HG03457 (cell line): ENCODE measurements around the gene SATB2.

Experiments
- ATAC-seq: cut with Tn5 transposase; IDR thresholded peaks from one replicate; pipeline ENCODE4 v1.9.1; 2021; ENCODE audit warnings: moderate number of reproducible peaks; ENCODE audit not compliant: unreplicated experiment

The SATB2 gene

DNA sequence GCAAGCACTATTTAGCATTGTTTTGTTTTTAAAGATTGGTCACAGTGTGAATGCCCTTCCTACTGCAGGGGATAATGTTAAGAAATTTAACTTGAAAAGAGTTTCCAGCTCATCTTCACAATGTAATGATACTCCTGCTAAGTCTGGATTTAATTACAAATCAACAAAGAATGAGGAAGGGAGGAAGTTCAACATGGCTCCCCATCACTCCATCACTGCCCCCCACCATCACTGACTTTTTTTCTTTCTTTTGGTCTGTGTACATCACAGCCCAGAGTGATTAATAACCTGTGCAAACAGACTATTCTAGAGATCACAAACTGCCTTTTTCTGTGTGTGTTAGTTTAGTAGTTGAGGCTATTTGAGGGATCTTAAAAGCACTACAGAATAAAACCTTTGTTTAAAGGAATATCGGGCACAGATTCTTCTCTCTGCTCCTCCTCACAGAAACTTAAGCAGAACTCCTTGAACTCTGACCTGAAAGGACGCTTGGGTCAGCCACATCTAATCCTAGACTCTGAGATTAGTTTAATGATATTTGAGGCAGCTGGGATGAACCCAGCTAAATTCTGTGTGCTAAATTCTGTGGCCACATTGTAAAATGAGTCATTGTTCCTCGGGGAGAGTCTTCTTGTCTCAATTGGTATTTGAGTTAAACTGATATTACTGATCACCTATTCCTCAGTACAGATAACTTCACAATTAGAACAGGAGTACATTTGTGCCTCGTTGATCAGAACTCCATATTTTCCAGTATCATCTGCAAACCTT lies 47.8 kb downstream of the SATB2 start:
- no peak for ATAC-seq

DNA sequence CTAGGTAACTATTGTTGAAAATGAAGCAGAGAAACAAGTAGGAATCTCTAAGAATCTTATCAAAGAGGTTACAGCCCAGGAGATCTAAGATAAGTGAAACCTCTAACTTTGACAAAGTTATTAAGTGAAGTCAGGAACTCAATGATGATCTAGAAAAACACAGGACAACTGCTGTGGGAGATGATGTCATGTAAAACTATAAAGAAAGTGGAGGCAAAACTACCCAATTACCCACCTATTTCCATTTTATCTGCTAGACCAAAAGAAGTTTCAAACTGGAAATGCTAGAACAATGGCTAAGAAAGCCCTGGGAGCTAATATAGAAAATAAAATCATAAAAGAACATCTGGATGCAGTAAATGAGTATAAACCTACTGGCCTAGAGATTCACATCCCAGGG lies 50.3 kb downstream of the SATB2 start:
- no peak for ATAC-seq

DNA sequence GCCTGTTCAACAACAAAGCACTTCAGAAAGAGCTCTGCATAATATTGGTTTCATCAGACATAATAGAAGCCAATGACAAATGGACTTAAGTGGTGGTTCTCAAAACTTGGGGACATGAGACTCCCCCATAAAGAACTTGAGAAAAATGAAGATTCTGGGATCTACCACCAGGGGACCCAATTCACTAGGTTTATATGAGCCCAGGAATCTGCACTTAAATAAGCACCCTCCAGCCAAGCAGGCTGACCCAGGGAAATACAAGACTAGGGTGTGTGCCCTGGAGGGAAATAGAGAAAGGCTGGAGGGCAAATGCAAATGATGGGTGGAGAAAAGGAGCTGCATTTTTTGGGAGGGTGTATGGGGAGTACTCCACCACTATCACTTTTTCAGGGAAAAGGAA lies 52.5 kb downstream of the SATB2 start:
- ATAC-seq, result no peak

DNA sequence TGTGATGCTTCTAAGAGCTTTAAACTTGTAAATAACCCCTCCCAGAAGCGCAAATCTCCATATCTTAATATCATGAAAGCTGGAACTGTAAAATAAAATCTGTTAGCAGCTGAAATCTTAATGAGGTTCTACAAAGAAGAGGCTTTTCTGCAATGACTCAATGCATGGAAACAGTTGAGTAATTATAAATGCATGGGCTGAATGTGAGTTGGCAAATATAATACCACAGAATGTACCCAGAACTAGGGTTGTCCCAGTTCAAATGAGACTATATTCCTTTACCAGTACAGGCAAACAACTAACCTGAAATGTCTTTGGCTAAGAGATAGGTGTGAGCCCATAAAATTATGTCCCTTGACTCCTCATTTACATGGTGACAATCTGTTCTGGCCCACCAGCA lies 52.9 kb downstream of the SATB2 start:
- no peak for ATAC-seq

DNA sequence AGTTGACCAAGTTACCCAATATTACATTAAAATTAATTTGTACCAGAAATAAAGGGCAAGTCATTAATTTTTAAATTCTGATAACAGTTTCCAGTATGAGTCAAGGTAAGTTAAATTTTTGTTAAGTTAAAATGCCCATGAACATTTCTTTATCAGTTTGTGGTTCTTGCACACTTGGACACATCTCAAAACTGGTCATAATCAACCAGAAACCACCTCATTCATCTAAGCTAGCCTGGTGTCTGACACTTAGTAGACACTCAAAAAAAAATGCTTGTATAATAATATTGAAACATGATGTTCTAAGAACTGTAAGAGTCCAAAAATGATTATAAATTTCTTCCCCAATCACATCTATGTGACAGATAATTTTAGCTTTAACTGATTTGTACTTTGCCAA lies 62.4 kb downstream of the SATB2 start:
- ATAC-seq, result no peak

DNA sequence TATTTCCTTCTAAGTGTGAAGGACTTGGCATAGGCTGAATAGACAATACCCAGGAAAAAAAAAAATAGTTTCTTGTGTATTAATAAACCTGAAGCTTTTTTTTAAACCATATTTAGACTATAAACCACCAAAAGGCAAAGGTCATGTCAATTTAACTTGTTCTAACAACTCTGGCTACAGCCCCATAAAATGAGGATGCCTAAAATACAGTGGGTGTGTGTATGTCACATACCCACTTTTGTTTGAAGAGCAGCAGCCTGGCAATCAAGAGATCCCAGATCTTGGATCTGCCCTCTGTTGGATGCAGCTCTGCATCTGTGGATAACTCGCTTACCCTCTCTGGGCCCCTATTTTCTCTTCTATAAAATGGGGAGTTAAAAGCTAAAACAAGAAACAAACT lies 65.4 kb downstream of the SATB2 start:
- ATAC-seq, result no peak

DNA sequence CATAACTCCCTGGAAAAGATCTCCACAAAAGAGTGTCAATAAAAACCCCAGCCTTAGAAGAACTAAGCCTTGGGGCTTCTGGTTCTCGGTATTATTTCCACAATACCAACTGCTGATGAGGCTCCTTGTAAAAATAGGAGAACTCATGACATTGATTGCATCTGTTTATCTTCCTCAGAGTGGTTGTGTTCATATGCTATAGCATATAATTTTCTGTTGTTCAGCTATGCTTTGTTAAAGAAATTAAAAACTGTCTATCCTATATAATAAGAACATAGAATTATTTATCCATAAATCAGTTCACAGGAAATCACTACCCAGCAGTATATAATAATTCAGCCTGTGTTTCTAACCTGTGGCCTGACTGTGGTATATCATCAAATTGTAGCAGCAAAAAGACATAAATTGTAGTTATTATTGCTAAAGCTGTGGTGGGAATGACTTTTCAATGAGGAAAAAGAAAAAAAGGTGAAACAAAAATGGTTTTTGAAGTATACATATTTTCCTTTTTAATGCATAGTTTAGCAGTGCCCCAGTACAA lies 68.9 kb downstream of the SATB2 start:
- no peak for ATAC-seq

DNA sequence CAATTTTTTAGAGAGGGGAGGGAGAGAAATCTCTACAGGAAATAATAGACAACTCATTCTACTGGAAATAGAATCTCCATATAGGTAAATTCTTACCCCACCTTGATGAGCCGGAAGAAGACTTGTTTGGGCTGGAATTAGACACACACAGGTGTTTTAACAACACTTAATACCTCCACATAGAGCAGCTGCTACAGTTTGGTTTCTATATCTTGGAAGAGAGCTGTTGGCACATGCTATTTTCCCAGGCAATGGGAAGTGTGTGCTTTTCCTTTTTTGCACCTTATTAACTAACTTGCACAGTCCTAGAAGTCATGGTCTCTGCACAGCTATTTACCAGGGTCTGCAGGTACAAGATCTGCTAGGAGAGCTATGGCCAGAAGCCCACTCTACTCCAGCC lies 73.7 kb downstream of the SATB2 start:
- ATAC-seq, result no peak

DNA sequence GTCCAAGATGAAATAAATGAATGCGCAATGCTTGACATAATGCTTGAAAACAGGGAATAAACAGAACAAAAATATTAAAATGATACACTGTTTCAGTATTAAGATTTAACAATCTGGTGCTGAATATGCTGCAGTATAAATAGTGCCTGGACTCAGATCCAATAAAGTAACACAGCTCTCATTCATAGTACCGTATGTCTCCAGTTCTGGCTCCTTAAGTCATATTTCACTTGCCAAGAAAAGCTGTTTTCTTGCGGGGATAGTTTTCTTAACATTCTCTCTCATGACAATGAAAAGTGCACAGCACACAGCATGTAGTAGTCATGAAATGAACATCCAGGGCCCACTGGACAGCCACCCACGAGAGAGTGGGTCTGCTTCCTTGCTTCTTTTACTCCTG lies 74.7 kb downstream of the SATB2 start:
- ATAC-seq, result no peak

DNA sequence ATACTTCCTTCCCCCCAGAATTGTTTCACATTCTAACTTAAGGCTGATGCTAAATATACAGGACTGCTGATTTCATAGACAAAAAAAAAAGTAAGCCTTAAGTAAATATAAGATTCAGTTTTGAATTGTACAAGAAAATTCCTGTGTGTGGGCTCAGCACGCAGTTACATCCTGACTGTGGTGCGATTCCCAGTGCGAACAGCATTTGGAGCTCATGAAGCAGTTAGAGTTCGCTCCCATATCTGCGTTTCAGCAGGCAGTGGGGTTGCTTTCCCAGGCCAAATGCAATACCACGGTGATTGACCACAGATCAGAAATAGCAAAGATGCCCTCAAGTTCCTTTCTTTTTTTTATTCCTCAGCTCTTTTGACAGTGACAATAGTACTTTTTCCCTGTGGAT lies 75.6 kb downstream of the SATB2 start:
- no peak for ATAC-seq

DNA sequence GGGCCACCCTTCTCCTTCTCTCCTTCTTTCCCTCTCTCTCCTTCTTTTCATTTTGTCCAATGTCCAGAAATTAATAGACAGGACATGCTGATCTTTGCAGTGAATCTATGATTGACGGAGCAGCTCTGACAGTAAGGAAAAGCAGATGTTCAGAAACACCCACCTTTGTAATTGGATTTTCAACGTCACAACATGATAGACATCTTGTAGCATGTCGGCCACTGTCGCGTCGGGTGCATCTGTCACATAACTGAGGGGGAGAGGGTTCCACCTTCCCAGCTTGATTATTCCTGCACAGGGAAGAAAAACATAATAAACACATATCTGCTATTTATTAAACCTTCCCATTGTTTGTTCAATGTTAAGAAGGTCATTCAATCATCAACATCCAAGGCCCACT lies 76.2 kb downstream of the SATB2 start:
- no peak for ATAC-seq

DNA sequence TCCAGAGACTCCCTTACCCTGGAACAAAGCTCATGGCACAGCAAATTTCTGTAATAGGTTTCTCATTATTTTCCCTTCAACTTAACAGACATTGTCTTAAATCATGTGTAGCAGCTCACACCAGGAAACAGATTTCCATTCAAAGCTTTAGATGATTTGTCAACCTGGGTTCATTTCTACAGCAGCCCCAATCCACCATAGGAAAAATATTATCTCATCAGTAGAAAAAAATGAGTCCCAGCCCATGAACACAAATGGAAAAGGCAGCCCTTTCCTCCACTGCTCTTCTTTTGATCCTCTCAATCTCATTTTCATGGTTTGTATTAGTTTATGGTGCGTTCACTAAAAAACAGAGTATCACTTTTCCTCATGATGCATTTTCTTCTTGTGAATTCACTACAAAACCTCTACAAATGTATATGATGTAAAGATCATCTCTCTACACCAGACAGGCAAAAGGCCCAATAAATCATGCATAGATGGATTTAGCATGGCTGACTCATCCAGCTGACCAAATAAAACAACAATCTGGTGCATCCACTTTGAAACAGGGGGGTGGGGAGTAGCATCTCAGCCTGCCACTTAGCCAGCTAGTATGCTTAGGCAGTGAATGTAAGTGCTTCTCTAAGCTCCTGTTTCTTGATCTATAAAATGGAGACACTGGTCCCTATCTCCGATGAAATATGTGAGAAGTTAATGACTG lies 78.6 kb downstream of the SATB2 start:
- no peak for ATAC-seq

DNA sequence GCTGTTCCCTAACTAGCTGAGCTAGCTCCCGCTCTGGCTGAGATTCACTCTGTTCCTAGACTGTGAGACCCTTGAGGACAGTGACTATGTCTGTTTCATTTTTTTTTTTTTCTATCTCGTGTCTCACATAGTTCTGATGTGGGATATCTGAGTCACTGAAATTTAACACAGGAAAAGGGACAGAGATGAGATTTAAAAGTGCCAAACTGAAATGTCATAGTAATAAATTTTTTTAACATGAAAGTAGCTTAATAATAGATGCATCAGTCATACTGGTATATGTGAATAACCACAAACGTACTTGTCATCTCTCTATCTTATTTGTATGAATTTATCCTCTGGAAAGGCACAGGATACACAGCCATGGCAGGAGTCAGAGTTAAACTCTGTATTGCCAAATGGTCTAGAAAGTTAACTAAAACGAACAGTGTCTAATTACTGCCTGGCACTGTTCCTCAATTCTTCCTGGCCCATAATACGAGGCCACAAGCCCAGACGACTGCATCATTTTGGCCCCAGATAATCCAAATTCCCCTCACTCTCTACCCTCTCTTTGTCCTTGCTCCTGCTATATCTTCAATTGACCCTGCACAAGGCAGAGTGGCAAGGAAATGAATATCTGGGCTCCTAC lies 87.5 kb downstream of the SATB2 start:
- no peak for ATAC-seq

DNA sequence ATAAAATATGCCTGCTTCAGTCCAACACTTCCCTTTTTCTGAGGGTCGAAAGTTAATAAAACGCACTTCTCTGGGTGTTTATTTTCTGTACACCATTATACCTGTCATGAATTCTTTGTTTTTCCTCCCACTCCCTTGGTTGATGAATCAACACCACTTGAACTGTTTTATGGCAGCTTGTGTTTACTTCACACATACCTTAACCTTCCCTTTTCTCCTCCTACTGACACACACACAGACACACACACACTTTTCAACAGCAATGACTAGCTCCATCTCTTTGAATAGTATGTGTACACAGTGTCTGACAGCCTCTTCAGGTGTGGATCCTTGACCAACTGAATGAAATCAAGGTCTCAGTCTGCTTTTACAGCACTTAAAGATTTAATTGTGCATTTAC lies 91.3 kb downstream of the SATB2 start:
- ATAC-seq, result no peak

DNA sequence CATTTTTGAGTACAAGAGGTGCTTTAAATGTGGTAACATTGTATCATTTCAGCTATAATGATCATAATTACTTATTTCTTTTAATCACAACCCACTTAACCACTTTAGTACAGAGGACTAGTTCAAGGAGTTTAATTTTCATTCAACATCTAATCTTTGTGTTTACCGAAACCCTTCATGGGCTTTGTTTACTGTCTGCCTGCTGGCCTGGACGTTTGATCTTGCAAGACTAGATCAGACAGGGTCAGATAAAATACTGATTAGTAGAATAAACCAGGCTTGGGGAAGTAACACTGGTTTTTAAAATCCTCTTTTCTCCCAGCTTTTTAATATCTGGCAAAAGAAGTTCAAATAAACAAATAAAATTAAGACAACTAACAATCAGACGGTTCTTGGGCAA lies 93.6 kb downstream of the SATB2 start:
- ATAC-seq, result no peak

DNA sequence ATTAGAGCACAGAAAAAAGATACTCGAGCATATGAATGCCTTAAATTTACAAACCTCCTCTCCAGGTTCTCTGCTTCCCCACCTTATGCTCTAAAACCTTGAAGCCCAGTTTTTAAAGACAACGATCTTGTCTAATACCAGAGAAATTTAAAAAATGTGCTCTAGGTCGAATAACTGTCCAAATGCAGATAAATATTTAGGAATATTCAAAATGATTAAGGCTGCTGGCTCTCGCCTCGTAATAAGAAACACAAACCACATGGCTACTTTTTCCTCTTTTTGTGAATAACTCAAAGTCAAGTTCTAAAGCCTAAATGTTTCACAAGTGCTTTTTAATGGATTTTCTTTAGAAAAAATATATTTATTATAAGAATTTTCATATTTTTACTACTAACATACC lies 101.3 kb downstream of the SATB2 start:
- no peak for ATAC-seq

DNA sequence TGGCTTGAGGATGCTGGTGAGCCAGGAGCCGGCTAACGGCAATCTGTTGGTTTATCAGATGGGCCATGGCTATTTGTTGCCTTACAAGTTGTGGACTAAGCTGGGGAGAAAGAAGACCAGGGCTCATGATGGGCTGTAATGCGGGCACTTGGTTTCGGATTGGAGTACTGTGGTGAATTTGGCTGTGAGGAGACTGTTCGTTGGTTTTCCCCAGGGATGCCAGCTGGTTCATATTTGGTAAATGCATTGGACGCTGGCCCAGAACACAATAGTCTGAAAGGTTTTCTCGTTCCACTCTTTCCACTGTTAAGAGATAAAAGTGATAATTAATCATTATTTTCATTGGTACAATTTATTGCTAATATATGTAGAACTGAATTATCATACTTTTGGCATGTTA lies 108.9 kb downstream of the SATB2 start:
- no peak for ATAC-seq

DNA sequence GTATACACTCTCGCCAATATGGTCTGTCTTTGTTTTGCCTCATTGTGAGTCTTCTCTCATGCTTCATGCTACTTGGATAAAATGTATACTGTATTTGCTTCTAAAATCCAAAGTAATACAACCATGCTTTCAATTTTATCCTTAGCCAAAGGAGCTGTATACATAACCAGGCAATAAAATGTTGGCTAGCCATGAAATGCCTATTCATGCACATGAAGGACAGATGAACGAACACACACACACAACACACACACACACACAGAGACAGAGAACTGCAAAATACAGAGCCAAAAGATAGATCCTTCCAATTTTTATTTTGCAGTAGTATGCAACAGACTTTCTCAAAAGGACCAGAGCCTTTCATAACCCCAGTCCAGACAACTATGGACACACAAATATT lies 113.7 kb downstream of the SATB2 start:
- ATAC-seq, result no peak

DNA sequence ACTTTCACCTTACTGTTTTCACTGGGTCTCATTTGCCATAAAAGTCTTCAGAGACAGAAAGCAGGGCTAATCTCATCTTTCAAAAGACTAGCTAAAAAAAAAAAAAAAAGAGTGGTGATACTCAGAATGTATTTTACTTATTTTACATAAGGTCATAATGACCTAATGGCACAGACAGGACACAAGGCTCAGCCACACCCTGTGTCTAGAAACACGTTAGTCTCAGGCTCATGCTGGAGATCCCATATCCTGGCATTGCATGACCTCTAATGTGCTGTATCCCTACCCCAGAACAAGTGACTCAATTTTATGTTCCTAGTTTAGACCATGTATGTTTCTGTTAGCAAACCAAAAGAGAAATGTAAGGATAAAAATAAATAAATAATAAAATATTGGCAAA lies 115.4 kb downstream of the SATB2 start:
- no peak for ATAC-seq

DNA sequence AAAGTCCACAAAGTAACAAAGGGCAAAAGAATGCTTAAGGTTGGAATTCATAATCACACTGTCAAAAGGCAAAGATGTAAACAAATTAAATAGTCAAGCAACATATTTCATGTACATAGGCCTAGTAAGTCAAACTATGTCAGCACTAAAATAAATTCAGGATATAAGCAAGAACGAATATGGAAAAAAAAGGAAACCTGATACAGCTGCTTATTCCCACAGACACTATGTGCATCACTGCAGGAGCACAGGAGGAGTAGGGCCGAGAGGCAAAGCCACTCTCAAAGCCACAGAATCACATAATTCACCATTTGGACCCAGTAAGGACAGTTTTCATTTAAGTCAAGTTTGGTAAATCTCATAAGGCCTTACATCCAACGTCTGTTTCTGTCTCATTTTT lies 116.6 kb downstream of the SATB2 start:
- ATAC-seq, result no peak

DNA sequence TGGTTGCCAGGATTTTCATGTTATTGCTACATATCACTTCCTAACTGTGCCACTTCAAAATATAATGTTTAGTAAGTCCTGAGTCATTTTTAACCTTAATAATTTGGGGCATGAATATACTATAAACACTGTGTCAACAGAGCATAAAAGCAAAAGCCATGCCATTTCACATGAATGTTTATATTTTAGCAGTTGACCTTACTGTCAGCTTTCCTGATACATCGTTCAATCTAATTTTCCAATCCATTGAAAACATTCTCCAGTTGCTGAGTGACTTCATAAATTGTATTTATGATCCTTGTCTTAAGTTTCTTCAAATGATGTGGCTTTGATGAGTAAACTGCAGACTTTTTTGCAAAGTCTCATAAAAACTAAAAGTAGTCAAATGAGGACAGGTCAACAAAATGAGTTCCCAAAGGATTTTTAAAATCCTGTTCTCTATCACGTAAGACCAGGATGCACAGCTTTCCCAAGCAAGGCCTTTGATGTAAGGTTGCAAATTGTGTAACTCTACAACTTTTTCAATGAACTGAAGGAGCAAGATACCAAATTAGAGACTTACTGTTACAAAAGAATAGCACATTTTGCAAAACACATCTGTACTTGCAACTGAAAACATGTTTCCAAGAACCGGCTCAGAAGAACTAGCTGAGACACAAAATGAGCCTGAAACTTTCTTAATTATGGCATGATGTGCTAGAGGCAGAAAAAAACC lies 117.7 kb downstream of the SATB2 start:
- no peak for ATAC-seq
